HL-60/S4 (cell line): ENCODE data around the gene GRM8.

Experiments used
- in situ Hi-C: fragments of 300-500 bp; cut with MboI; formaldehyde crosslinking; loops from 2 replicates; pipeline ENCODE4 v1.14.3; 2022; ENCODE audit warnings: low sequenced_read_pairs

Gene GRM8

GRCh38 chr7:126755381-126755780 is 497.4 kb downstream of the GRM8 start:
- in situ Hi-C loops: no loop called here

- in situ Hi-C loops: no loop called here
These were observed 502.4 kb downstream of the GRM8 start for GRCh38 chr7:126750207-126750911.

DNA sequence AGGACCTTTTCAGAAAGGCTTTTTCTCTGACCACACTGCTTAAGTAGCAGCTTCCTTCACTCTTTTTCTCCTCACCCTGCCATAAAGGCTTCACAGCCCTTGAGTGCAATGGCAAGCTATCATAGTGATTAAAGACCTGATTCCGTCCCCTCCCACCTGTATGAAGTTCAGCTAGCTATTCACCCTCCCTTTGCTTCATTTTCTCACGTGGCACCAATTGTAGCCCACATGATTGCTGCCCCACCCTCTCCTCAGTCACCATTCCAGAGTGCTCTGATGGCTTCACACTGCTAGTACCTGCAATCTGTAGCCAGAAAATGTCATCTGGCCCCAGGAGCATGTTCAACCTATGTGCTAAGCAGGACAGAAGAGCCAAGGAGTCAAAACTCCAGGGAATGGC is 523.8 kb downstream of the GRM8 start:
- in situ Hi-C loops: no loop called here

- in situ Hi-C loops: no loop called here
These were observed 524.8 kb downstream of the GRM8 start for GRCh38 chr7:126727930-126728391.

DNA sequence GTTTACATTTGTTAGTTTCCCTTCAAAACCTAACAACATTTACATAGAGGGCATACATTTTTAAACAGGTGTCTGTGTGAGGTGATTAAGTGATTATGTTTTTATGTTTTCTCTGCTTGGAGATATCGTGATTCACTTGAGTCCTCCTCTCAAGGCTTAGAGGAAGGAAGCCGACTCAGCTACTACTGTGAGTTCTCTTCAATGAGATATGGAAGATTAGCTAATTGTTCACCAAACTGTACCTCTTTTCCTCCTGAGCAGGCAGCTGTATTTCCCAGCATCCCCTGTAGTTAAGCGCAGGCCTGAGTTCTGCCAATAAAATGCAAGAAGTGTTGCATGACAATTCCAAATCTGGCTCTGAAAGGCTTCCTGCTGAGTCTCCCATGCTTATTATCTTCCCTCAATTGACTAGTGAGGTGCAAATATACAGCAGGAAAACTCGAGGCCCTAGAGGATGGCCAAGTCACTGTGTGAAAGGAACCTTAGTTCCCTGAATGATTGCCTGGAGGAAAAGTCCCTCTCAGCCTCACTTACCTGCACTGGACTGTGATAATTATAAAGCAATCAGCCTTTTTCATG is 528.7 kb downstream of the GRM8 start:
- in situ Hi-C loops: no loop called here

DNA sequence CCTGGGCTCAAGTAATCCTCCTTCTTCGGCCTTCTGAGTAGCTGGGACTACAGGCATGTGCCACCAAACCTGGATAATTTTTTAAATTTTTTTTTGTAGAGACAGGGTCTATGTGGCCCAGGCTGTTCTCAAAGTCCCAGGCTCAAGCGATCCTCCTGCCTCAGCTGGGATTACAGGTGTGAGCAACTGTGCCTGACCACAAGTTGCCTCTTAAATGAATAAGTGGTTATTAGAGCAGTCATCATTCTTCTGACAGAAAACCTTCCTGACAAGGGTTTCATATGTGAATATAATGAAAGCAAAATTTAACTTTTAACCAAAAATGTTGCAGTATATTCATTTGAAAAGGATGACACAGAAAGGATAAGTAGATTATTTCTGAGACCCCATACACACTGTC is 532.5 kb downstream of the GRM8 start:
- in situ Hi-C loops: no loop called here

- in situ Hi-C loops: no loop called here
These were observed 534.3 kb downstream of the GRM8 start for GRCh38 chr7:126718419-126718818.

DNA sequence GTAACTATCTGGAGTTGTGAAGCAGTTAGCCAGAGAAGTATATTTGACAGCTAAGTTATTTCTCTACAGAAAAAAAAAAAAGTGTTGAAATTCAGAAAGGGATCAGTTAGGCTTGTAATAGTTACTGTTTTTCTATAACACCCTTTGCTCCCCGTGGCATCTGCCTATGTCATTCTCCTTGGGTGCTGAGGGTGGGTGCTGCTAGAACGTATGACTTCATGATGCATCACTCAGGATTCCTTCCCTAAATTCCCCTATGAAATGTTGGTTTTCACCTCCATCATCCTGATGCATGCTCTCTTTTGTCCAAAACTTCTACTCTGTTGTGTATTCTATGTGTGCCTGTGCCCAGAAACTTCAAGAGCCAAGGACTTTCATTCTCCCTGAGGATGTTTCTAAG is 536.4 kb downstream of the GRM8 start:
- in situ Hi-C loops: no loop called here

- in situ Hi-C loops: no loop called here
These were observed 537.7 kb downstream of the GRM8 start for GRCh38 chr7:126715076-126715475.

DNA sequence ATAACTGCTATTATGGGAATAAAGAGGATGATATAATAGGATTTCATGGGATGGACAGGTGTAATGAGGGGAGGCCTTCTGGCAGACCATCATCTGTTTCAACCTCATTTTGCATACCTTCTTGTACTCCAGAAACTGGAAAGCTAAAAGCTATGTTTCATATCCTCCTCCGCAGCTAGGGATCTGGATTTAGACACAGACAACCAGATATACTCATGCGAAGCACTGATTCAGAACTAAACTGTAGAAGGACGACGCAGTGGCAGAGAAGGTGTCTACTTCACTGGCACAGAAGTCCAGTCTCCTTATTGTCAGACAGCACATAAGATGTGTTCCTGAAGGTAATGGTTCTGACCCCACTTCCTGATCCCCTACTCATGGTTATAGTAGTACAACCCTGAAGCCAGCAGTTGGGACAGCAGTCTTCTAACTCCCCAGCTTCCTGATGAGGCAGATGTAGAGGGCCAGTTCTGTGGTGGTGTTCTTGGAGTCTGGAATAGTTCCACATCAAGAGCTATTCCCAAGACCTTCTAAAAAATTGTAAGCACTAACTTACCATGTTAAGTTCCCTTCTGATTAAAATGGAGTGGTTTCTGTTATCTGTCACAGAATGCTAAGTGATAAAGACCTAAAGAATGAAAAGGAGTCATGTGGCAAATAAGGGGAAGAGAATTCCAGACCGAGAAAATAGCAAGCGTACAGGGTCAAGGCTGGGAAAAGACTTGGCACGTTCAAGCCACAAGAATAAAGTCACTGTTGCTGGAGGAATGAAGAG is 550.3 kb downstream of the GRM8 start:
- in situ Hi-C loops: no loop called here

DNA sequence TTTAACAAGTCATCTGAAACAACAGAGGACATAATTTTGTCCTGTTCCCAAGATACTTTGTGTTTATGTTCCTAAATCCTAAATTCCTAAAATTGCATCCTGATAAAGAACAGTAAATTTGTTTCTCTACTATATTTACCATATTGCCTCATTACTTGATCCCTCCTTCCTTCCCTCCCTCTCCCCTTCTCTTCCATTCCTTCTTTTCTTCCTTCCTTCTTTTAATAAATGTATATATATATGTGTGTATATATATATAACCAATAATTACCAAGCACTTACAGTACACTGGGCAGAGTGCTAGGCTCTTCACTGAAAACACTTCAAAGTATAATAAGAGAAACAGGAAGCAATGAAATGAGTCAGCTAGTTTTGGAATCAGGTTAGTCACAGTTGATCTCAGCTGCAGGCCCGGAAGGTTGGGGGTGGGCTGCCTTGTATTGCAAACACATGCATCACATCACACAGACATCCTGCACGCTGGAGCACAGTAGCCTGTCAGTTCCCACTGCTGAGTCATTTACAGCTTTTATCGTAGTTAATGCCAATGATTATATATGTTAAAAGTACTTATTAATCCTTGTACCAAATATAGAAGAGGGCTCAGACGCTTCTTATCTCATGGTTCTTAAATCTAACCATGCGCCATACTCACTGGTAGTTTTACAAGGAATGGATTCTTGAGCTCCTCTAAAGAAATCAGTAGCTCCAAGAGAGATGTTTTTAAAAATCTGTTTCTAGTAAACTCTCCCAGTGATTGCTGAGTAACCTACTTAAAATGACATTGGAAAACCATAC is 551.7 kb downstream of the GRM8 start:
- in situ Hi-C loops: no loop called here

DNA sequence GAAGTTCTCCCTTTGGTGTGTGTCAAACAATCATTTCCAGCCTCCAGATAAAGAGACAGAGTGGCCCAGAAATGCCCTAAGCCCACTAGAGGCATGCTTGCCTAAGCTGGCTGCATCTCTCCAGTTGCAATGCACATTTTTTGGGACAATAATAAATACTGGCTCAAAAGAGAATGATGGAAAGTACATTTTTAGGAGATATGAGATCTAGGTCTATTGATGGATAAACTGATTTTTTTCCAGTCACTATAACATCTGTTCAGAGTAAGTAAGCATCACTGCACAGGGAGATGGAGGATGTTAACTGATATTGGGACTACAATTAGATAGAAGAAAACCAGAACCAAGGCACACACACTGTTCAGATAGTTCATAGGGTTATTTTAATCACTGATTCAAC is 553.0 kb downstream of the GRM8 start:
- in situ Hi-C loops: no loop called here

DNA sequence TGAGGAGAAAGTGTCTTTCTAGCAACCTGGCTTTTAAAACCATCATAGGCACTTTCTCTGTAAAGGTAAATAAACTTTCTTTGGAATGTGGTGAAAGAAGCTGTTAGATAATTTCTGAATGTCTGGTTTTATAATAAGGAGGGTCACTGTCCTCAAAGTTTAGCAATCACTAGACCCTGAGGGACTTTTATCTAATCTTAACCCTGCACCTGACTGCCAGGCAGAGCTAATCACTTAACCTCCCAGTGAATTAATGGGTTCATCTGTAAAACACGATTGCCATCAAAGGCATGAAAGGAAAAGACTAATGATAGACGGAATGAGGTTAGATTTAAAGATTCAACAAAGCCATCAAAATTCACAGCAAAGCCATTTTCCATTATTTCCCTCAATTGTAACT is 553.8 kb downstream of the GRM8 start:
- in situ Hi-C loops: no loop called here

GRCh38 chr7:126698446-126698845 is 554.3 kb downstream of the GRM8 start:
- in situ Hi-C loops: no loop called here

GRCh38 chr7:126696256-126697038 is 556.3 kb downstream of the GRM8 start:
- in situ Hi-C loops: no loop called here

DNA sequence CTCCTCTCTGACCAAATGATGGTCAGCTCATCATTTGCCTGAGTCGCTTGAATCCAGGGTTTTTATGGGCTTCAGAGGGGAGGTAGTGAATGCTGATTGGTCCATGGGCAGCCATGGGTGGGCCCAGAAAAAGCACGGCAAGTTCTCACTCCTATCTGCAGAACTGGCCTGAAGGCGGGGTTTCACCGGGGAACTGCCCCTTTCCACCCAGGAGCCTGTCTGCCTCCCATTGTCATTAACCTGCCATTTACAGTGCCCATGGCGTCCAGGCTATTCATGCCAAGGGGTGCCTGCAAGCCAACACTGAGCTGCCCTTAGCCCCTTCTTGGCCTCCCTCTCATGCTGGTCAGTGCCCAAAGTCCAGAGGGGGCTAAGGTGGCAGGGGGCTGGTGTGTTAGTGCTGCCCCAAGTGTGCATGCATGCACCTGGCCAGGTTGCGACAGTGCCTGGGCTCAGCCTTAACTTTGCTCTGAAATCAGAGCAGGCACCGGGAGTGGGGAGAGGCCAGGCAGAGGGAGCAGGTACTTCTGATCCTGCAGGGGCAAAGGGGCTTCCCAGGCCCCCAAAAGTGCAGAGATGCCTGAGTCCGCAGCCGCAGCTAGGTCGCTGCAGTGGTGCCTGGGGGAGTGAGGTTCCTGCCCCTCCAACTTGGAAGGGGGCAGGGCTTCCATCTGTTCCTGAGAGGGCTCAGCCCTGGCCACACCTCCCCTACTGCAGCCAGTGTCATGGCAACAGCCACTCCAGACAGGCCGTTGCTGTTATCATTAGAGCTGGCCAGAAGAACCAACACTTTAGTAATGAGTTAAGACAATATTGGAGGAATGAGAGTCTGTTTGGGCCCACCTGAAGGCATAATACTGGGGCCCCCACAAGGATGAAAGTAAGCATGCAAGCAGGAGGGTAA is 561.6 kb downstream of the GRM8 start:
- in situ Hi-C loops: no loop called here

DNA sequence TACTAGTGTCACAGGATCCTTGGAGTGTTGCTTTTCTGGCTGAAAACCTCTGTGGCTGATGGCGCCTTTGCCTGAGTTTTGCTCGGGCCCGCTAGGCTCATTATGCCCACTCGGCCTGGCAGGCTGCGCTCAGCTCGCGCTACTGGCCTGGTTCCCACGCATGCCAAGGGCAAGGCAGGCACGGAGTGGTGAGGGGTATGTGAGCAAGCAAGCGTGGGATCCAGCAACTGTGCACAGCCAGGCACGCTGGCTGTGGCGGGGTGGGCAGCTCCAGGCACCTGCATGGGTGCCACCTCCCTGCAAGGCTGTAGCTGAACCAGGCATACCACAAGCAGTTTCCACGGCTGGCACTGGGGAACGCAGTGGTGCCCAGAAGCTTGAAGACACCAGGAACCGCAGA is 562.6 kb downstream of the GRM8 start:
- in situ Hi-C loops: no loop called here

DNA sequence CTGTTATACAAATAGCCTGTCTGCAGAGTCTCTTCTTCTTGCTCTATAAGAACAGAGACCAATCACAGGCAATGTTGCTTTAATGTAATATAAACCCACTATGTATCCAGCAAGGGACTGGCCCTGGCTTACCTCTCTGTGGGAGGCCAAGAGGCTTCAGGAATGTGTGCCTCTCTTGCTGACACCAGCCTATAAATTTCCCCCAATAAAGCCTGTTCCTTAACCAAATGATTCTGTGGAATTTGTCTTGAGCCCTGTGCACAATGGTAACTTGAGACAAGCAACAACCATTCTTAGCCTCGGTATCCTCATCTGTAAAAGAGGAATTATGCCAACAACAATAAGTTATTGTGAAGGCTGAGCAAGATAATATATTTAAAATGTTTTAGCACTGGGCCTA is 563.7 kb downstream of the GRM8 start:
- in situ Hi-C loops: no loop called here

DNA sequence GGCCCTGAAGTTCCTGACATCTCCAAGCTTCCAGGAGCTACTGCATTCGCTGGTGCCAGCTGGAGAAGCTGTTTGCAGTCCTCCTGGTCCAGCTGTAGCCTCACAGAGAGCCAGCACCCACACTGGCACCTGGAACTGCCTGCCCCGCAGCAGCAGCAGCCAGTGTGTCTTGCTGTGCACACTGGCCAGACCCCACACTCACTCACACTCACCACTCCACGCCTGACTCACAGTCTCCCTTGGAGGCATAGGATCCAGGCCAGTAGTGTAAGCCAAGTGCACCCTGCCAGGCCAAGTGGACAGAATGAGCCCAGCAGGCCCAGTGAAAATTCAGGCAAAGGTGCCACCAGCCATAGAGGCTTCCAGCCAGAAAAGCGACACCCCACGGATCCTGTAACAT is 566.3 kb downstream of the GRM8 start:
- in situ Hi-C loops: no loop called here
